GM19238 (cell line): Measurements from ENCODE around the gene CYP51A1.
"Not testable (repeated sequence)": the region's sequence is repeated elsewhere in the genome, so short reads cannot be mapped to it uniquely, and the experiment has no call there.

Experiments used
- DNase-seq: peaks from one replicate; pipeline ENCODE4 v3.0.0; 2011; ENCODE audit warnings: low spot score; ENCODE audit not compliant: insufficient read length

The CYP51A1 gene

GRCh38 chr7:92131764-92132330 is 2.4 kb downstream of the CYP51A1 start:
- DNase-seq = no peak

- DNase-seq = no peak
Observed at GRCh38 chr7:92131093-92131492, 3.2 kb downstream of the CYP51A1 start.

- DNase-seq = no peak
Observed at GRCh38 chr7:92121681-92122080, 12.6 kb downstream of the CYP51A1 start.

- DNase-seq = no peak
Observed at GRCh38 chr7:92119213-92119759, 15.0 kb downstream of the CYP51A1 start.

- no peak for DNase-seq
Observed at GRCh38 chr7:92116949-92117348, 17.3 kb downstream of the CYP51A1 start.

GRCh38 chr7:92115821-92116220 is 18.5 kb downstream of the CYP51A1 start:
- no peak for DNase-seq

- no peak for DNase-seq
Observed at GRCh38 chr7:92110857-92111256, 23.4 kb downstream of the CYP51A1 start.

- no peak for DNase-seq
Observed at GRCh38 chr7:92108821-92109220, 25.5 kb downstream of the CYP51A1 start.

GRCh38 chr7:92102862-92103261 is 31.4 kb downstream of the CYP51A1 start:
- not testable (repeated sequence) for DNase-seq

GRCh38 chr7:92100534-92100933 is 33.7 kb downstream of the CYP51A1 start:
- DNase-seq = no peak

GRCh38 chr7:92095380-92095779 is 38.9 kb downstream of the CYP51A1 start:
- no peak for DNase-seq

GRCh38 chr7:92092210-92092609 is 42.1 kb downstream of the CYP51A1 start:
- DNase-seq = no peak

GRCh38 chr7:92088266-92088665 is 46.0 kb downstream of the CYP51A1 start:
- DNase-seq = no peak

GRCh38 chr7:92083922-92084321 is 50.4 kb downstream of the CYP51A1 start:
- DNase-seq = not testable (repeated sequence)

- no peak for DNase-seq
Observed at GRCh38 chr7:92076509-92076908, 57.8 kb downstream of the CYP51A1 start.

GRCh38 chr7:92075455-92076158 is 58.7 kb downstream of the CYP51A1 start:
- DNase-seq = no peak

- no peak for DNase-seq
Observed at GRCh38 chr7:92072708-92073107, 61.6 kb downstream of the CYP51A1 start.

- no peak for DNase-seq
Observed at GRCh38 chr7:92072121-92072520, 62.2 kb downstream of the CYP51A1 start.

GRCh38 chr7:92071032-92071431 is 63.2 kb downstream of the CYP51A1 start:
- no peak for DNase-seq

GRCh38 chr7:92064438-92065029 is 69.7 kb downstream of the CYP51A1 start:
- no peak for DNase-seq
